ENCODE results near the gene OR8H3.
"Not testable (repeated sequence)": the region's sequence is repeated elsewhere in the genome, so short reads cannot be mapped to it uniquely, and the experiment has no call there.

The OR8H3 gene, protein sequence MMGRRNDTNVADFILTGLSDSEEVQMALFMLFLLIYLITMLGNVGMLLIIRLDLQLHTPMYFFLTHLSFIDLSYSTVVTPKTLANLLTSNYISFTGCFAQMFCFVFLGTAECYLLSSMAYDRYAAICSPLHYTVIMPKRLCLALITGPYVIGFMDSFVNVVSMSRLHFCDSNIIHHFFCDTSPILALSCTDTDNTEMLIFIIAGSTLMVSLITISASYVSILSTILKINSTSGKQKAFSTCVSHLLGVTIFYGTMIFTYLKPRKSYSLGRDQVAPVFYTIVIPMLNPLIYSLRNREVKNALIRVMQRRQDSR

DNA sequence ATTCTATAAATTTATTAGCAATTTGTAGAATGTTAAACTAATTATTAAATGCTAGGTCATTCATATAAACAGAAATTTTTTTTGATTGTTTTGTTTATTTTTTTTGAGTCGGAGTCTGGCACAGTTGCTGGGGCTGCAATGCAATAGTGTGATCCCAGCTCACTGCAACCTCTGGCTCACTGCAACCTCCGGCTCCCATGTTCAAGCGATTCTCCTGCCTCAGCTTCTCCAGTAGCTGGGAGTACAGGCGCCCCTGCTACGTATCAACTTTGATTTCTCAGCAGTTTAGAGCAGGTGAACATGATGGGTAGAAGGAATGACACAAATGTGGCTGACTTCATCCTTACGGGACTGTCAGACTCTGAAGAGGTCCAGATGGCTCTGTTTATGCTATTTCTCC is at the start of gene OR8H3:
Gene OR8H3 (plus strand): TSS at position 301 of the 400 bp plus-strand sequence. CDS start 0 bp downstream, at position 301.
- no peak for DNase-seq (ENCODE audit: extremely low read depth in 1 of 2, low read depth in 1 of 2)

GRCh38 chr11:56089697-56090096 is 32.5 kb upstream of the OR8H3 start:
- no peak for DNase-seq (ENCODE audit: extremely low read depth in 1 of 2, low read depth in 1 of 2)

- no peak for DNase-seq (ENCODE audit: extremely low read depth in 1 of 2, low read depth in 1 of 2)
Measured at GRCh38 chr11:56093008-56093407, 29.2 kb upstream of the OR8H3 start, which contains the start of gene OR8I2. Gene OR8I2, plus strand, starts transcription at chr11:56093308. Its CDS starts 0 bp downstream, at chr11:56093308.

- DNase-seq (ENCODE audit: extremely low read depth in 1 of 2, low read depth in 1 of 2): no peak
Measured at GRCh38 chr11:56103210-56103737, 18.9 kb upstream of the OR8H3 start, which contains the start of gene OR8H2. Gene OR8H2, plus strand, starts transcription at chr11:56103687. Its CDS starts 1,356 bp downstream, at chr11:56105043.

DNA sequence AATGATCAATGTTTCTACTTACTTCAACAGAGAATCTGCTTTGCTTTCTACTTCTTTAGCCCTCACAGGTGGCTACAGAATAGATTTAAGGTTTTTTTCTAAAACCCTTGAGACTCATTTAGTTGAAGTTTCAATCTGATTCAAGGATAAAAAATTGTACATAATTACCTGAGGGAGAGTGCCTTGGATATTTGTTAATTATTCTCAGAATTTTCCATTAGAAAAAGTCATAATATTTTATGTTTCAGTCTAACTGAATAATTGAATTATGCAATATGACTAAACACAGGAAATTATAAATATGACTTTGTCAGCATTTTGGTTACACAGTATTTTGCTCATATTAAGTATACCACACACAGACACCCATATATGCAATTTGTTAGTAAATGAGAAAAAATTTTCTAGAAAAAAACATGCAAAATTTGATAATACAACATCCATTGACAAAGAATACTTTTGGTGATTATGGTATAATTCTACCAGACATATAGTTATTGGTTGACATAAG is 18.0 kb downstream of the OR8H3 start, which contains the start of gene OR8J3:
Gene OR8J3 (minus strand): TSS at position 51 of the 511 bp plus-strand sequence. CDS start 2,483 bp downstream, outside the sequence.
- no peak for DNase-seq (ENCODE audit: extremely low read depth in 1 of 2, low read depth in 1 of 2)

GRCh38 chr11:56143681-56144080 is 21.5 kb downstream of the OR8H3 start:
- DNase-seq (ENCODE audit: extremely low read depth in 1 of 2, low read depth in 1 of 2): not testable (repeated sequence)

DNA sequence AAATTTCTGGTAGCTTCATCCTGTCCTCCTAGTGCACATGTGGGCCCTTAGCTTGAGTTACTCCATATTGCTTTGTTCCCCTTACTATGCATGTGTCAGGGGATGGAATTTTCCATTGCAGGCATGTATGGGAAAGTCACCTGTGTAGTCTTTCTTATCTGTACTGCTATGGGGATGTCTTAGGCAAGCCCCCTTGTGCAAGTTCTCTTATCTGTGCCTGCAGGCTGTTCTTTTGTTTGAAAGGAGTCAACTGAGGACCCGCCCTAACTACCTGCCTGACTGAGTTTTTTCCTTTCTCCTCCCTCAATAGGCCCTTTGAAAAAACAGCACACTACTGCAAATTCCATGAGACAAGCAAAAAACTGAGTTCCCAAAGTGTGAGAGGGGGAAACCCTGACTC is 29.2 kb downstream of the OR8H3 start:
- DNase-seq (ENCODE audit: extremely low read depth in 1 of 2, low read depth in 1 of 2): no peak

GRCh38 chr11:56152333-56152732 is 30.2 kb downstream of the OR8H3 start:
- no peak for DNase-seq (ENCODE audit: extremely low read depth in 1 of 2, low read depth in 1 of 2)

DNA sequence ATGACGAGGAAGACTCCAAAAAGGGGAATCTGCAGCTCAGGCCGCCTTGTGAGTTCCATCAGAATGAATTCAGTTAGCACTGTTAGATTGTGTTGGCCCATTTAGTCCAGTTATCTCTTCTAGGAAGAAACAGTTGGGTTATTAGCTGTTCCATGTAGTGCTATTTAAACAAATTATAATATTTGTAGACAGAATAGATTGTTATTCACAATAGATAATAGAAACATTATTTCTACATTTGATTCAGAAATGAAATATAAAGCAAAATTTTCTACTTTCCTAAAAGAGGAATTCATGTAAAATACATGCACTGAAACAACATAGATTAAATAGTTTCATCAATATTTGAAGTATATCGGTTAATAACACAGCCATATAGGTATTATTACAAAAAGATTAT is 38.0 kb downstream of the OR8H3 start, which contains the start of gene OR8K5:
Gene OR8K5 (minus strand): TSS at position 101 of the 400 bp plus-strand sequence. CDS start 0 bp downstream, at position 101.
- no peak for DNase-seq (ENCODE audit: extremely low read depth in 1 of 2, low read depth in 1 of 2)

DNA sequence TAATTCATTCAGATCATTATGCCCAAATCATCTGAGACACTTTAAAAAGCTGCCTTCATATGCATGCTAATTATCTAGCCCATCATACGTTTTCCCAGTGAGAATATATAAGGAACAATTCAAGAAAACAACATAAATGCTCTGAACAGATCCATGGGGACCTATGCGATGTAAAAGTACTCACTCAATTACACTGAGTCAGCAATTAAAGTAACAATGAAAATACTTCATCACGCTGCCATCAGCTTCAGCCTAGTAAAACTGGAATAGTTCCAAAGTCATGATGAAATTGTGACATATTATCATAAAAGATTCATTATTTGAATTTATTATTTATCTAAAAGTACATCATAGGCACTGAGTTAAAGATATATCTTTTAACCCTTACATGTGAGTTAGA is 41.6 kb downstream of the OR8H3 start:
- no peak for DNase-seq (ENCODE audit: extremely low read depth in 1 of 2, low read depth in 1 of 2)

GRCh38 chr11:56172256-56172830 is 50.2 kb downstream of the OR8H3 start:
- DNase-seq (ENCODE audit: extremely low read depth in 1 of 2, low read depth in 1 of 2): no peak

Measured in stimulated activated CD8-positive, alpha-beta memory T cell treated with anti-CD3 and anti-CD28 coated beads, Interleukin-7, amount 100 ng/mL, for 48 hours (primary cell).